ENCODE measurements around the gene SOSTDC1.
"Not testable (repeated sequence)": the region's sequence is repeated elsewhere in the genome, so short reads cannot be mapped to it uniquely, and the experiment has no call there.

Gene SOSTDC1, protein sequence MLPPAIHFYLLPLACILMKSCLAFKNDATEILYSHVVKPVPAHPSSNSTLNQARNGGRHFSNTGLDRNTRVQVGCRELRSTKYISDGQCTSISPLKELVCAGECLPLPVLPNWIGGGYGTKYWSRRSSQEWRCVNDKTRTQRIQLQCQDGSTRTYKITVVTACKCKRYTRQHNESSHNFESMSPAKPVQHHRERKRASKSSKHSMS

DNA sequence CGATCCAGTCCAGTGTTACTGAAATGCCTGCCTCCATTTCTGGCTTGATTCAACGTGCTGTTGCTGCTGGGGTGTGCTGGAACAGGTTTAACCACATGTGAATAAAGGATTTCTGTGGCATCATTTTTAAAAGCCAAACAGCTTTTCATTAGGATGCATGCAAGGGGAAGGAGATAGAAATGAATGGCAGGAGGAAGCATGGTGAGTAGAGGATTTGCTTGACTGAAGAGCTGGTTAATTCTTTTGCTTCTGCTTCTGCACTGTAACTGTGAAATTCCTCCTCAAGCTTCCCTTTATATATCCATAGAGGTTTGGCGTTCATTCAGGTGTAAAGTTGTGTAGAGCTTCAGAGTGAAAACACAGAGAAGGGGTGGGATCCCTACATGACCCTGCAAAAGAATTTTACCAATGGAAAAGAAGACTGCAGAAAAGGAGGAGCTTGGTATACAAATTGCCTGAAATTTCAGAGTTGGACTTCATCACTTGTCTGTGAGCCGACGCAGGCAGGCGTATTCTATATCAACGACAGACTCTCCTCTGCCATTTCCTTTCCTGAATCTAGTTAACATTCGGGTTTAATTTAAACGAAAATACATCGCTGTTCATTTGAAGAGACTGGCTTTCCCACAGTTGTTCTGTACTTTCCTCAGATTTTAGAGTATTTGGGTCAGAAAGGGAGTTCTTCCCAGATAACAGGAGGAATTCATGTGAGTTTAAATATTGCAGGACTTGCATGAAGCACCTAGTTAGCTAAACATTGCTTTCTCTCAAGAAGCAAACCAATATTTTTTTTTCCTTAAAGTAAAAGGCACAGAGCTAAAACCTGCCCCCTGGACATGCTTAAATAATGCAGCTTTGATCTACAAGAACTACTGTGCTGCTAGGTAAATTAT lies at the start of gene SOSTDC1:
TSS of gene SOSTDC1 (minus strand) at position 270 of the 893 bp plus-strand sequence. CDS start at position 200, 70 bp downstream.
- H3K4me1 ChIP-seq (ENCODE audit: control insufficient read depth, insufficient read depth, low read length), result 0 out of 2 replicates have a peak, but pooled peaks cover 2% of the 10 kb centered on the region
- no peaks in the 10 kb centered on the region for H3K36me3 ChIP-seq (ENCODE audit: control insufficient read depth, insufficient read depth, low read length)
- no peaks in the 10 kb centered on the region for H3K27me3 ChIP-seq (ENCODE audit: control insufficient read depth, insufficient read depth, low read length)
- peak; percentile 9 for DNase-seq (ENCODE audit: low read depth, low spot score)
- H3K27ac ChIP-seq (ENCODE audit: low read length), result no peak within 1 kb of the TSS
- H3K4me3 ChIP-seq (ENCODE audit: low read length), result no peak within 1 kb of the TSS
- no CpG with 5 or more reads among the region's 10 CpGs for WGBS (ENCODE audit: insufficient coverage, insufficient read length)
- no peaks in the 10 kb centered on the region for H3K9me3 ChIP-seq (ENCODE audit: control insufficient read depth, insufficient read depth, low read length)

DNA sequence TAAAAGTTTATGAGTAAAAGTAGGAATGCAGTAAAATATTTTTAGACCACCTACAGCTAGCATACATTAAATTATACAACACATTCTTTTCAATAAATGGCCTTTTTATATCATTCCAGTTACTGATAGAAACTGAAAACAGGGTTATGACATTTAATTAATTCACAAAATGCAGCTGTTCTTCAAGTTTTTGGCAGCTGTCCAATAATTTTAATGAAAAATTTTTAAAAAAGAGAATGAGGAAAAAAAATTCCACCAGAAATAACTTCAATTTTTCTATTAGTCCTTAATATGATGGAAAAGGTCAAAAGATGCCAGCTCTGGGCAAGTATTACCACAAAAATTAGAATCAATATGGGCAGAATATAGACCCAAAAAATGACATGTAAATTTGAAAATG lies 49.2 kb upstream of the SOSTDC1 start:
- no peak overlapping the region for H3K4me3 ChIP-seq (ENCODE audit: low read length)
- H3K27ac ChIP-seq (ENCODE audit: low read length), result no peak overlapping the region
- H3K27me3 ChIP-seq (ENCODE audit: control insufficient read depth, insufficient read depth, low read length), result no peaks in the 10 kb centered on the region
- peaks cover 2% of the 10 kb centered on the region; the same call in 1 of the 2 replicates for H3K4me1 ChIP-seq (ENCODE audit: control insufficient read depth, insufficient read depth, low read length)
- H3K36me3 ChIP-seq (ENCODE audit: control insufficient read depth, insufficient read depth, low read length), result no peaks in the 10 kb centered on the region
- no peak for DNase-seq (ENCODE audit: low read depth, low spot score)
- no peaks in the 10 kb centered on the region for H3K9me3 ChIP-seq (ENCODE audit: control insufficient read depth, insufficient read depth, low read length)

DNA sequence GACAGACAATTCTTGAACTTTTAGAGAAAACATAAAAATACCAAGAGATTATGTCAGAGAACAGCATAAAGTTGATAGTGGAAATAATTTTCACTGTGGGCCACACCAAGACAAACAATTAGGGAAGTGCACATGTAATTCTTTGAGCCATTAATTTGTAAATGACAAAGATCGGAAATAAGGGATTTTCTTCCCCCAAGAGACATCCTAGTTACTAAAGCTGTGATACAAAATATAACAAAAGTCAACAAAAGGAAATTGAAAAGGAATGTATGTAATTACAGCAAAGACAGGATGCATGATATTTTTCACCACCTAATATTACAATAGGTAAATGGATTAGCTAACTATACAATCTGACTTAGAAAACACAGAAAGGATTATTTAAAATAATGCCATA lies 48.7 kb upstream of the SOSTDC1 start:
- no peak overlapping the region for H3K4me3 ChIP-seq (ENCODE audit: low read length)
- H3K27ac ChIP-seq (ENCODE audit: low read length), result no peak overlapping the region
- no peaks in the 10 kb centered on the region for H3K36me3 ChIP-seq (ENCODE audit: control insufficient read depth, insufficient read depth, low read length)
- peaks cover 2% of the 10 kb centered on the region; the same call in 1 of the 2 replicates for H3K4me1 ChIP-seq (ENCODE audit: control insufficient read depth, insufficient read depth, low read length)
- H3K9me3 ChIP-seq (ENCODE audit: control insufficient read depth, insufficient read depth, low read length), result no peaks in the 10 kb centered on the region
- H3K27me3 ChIP-seq (ENCODE audit: control insufficient read depth, insufficient read depth, low read length), result no peaks in the 10 kb centered on the region
- no peak for DNase-seq (ENCODE audit: low read depth, low spot score)
- WGBS (ENCODE audit: insufficient coverage, insufficient read length), result no CpG with 5 or more reads among the region's 1 CpG

DNA sequence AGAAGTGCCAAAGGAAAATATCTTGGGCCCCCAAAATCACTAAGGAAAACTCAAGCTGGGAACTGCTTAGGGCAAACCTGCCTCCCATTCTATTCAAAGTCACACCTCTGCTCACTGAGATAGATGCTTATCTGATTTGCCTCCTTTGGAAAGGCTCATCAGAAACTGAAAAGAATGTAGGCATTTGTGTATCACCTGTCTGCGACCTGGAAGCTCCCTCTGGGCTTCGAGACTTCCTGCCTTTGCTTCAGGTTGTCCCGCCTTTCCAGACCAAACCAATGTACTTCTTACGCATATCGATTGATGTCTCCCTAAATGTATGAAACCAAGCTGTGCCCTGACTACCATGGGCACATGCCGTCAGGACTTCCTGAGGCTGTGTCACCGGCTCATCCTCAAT lies 46.6 kb upstream of the SOSTDC1 start:
- H3K4me1 ChIP-seq (ENCODE audit: control insufficient read depth, insufficient read depth, low read length), result peaks cover 2% of the 10 kb centered on the region; the same call in 1 of the 2 replicates
- H3K9me3 ChIP-seq (ENCODE audit: control insufficient read depth, insufficient read depth, low read length), result no peaks in the 10 kb centered on the region
- no peaks in the 10 kb centered on the region for H3K36me3 ChIP-seq (ENCODE audit: control insufficient read depth, insufficient read depth, low read length)
- no peak overlapping the region for H3K27ac ChIP-seq (ENCODE audit: low read length)
- WGBS (ENCODE audit: insufficient coverage, insufficient read length), result no CpG with 5 or more reads among the region's 7 CpGs
- H3K27me3 ChIP-seq (ENCODE audit: control insufficient read depth, insufficient read depth, low read length), result no peaks in the 10 kb centered on the region
- peak; percentile 1 for DNase-seq (ENCODE audit: low read depth, low spot score)
- no peak overlapping the region for H3K4me3 ChIP-seq (ENCODE audit: low read length)

DNA sequence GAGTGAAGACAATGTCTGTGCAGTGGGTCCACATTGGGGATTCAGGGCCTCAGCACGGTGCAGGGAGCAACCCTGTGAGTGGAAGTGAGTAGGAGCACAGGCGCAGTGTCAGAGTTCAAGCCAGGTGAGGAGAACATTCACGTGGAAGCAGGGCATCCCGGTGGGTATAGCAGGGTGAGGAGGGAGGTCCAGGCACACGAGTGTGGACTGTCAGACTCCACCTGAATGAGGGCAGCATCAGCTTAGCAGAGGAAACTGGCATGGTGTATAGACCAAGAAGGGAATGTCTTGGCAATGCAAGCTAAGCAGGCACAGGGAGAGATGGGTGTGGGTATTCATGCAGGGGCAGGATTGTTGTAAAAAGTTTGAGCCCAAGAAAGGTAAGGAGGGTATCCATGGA lies 45.8 kb upstream of the SOSTDC1 start:
- Histone ChIP-seq H3K4me3 (ENCODE audit: low read length) (no peak overlapping the region), H3K36me3 (ENCODE audit: control insufficient read depth, insufficient read depth, low read length) (no peaks in the 10 kb centered on the region), H3K27ac (ENCODE audit: low read length) (no peak overlapping the region), H3K4me1 (ENCODE audit: control insufficient read depth, insufficient read depth, low read length) (peaks cover 2% of the 10 kb centered on the region; the same call in 1 of the 2 replicates), H3K27me3 (ENCODE audit: control insufficient read depth, insufficient read depth, low read length) (no peaks in the 10 kb centered on the region), H3K9me3 (ENCODE audit: control insufficient read depth, insufficient read depth, low read length) (no peaks in the 10 kb centered on the region)
- no CpG with 5 or more reads among the region's 5 CpGs for WGBS (ENCODE audit: insufficient coverage, insufficient read length)
- DNase-seq (ENCODE audit: low read depth, low spot score), result no peak

DNA sequence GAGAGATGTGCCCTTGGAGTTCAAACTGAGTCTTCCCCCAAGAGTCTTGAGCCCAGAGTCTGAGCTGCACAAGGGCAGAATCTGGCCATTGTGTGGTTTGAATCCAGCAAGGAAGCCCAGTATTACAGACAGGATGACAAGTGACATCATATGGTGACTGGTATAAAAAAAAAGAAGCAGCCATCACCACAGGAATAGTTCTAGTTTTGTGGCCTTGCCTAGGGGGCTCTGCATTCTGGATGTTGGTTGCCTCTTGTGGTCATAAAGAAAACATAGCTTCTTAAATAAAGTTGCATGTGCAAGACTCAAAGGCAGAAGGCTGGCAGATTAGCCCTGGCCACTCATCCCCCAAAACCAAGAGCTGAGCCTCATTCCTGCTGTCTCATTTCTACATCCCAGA lies 44.3 kb upstream of the SOSTDC1 start:
- Histone ChIP-seq H3K9me3 (ENCODE audit: control insufficient read depth, insufficient read depth, low read length) (no peaks in the 10 kb centered on the region), H3K4me1 (ENCODE audit: control insufficient read depth, insufficient read depth, low read length) (peaks cover 2% of the 10 kb centered on the region; the same call in 1 of the 2 replicates), H3K27me3 (ENCODE audit: control insufficient read depth, insufficient read depth, low read length) (no peaks in the 10 kb centered on the region), H3K36me3 (ENCODE audit: control insufficient read depth, insufficient read depth, low read length) (no peaks in the 10 kb centered on the region), H3K4me3 (ENCODE audit: low read length) (no peak overlapping the region), H3K27ac (ENCODE audit: low read length) (no peak overlapping the region)
- DNase-seq (ENCODE audit: low read depth, low spot score), result no peak

DNA sequence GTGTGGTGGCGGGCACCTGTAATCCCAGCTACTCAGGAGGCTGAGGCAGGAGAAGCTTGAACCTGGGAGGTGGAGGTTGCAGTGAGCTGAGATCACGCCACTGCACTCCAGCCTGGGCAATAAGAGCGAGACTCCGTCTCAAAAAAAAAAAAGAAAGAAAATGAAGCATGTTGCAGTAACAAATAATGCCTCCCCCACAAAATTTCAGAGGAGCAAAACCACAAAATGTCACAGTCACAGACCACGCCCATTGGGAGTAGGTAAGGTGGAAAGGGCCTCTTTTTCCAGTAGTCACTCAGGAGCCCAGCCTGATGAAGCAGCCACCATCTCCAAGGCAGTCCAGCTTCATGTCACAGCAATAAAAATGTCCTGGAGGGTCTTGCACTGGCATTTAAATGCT lies 40.9 kb upstream of the SOSTDC1 start:
- H3K4me1 ChIP-seq (ENCODE audit: control insufficient read depth, insufficient read depth, low read length); H3K27ac ChIP-seq (ENCODE audit: low read length); DNase-seq (ENCODE audit: low read depth, low spot score); H3K36me3 ChIP-seq (ENCODE audit: control insufficient read depth, insufficient read depth, low read length); H3K4me3 ChIP-seq (ENCODE audit: low read length); H3K9me3 ChIP-seq (ENCODE audit: control insufficient read depth, insufficient read depth, low read length); H3K27me3 ChIP-seq (ENCODE audit: control insufficient read depth, insufficient read depth, low read length): not testable (repeated sequence)
- WGBS (ENCODE audit: insufficient coverage, insufficient read length), result no CpG with 5 or more reads among the region's 5 CpGs

DNA sequence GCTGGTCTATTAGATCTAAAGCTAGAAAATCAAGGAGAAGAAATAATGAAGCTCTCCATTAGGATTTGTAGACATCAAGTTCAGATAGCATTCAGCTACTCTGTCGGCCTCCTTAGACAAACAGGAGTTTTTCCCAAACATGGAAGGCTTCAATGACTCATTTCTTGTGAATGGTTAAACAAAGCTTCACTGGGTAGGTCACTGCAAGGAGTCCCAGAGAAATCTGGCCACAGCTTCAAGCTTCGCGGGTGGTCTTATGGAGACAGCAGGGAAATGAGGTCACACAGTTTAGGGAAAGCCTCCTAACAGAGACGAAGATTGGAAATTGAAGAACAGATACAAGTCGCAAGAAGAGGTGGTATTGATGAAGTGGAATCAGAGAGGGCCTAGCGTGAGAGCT lies 38.5 kb upstream of the SOSTDC1 start:
- no CpG with 5 or more reads among the region's 6 CpGs for WGBS (ENCODE audit: insufficient coverage, insufficient read length)
- Histone ChIP-seq H3K4me3 (ENCODE audit: low read length) (no peak overlapping the region), H3K27me3 (ENCODE audit: control insufficient read depth, insufficient read depth, low read length) (no peaks in the 10 kb centered on the region), H3K9me3 (ENCODE audit: control insufficient read depth, insufficient read depth, low read length) (no peaks in the 10 kb centered on the region), H3K27ac (ENCODE audit: low read length) (no peak overlapping the region), H3K4me1 (ENCODE audit: control insufficient read depth, insufficient read depth, low read length) (no peaks in the 10 kb centered on the region), H3K36me3 (ENCODE audit: control insufficient read depth, insufficient read depth, low read length) (no peaks in the 10 kb centered on the region)
- no peak for DNase-seq (ENCODE audit: low read depth, low spot score)

DNA sequence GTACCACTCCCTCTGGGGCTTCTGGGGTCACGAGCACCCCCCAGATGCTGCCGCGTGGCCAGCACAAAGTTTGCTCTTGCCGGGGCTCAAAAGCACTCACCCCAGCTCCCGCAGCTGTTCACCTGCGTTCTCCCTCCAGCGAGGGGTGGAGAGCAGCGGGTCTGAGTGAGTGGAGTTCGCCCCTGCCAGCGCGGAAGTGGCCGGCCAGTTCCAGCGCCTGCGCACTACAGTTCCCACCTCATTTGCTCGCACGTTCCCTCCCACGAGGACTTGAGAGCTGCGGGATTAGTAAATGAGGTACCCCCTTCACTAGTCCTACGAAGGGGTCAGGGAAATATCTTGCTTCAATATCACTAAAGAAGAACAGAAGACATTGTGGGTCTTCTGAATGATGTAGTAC lies 36.8 kb upstream of the SOSTDC1 start:
- no peaks in the 10 kb centered on the region for H3K27me3 ChIP-seq (ENCODE audit: control insufficient read depth, insufficient read depth, low read length)
- H3K9me3 ChIP-seq (ENCODE audit: control insufficient read depth, insufficient read depth, low read length), result no peaks in the 10 kb centered on the region
- no peak for DNase-seq (ENCODE audit: low read depth, low spot score)
- no peak overlapping the region for H3K4me3 ChIP-seq (ENCODE audit: low read length)
- no peaks in the 10 kb centered on the region for H3K4me1 ChIP-seq (ENCODE audit: control insufficient read depth, insufficient read depth, low read length)
- WGBS (ENCODE audit: insufficient coverage, insufficient read length), result no CpG with 5 or more reads among the region's 19 CpGs
- H3K36me3 ChIP-seq (ENCODE audit: control insufficient read depth, insufficient read depth, low read length), result no peaks in the 10 kb centered on the region
- no peak overlapping the region for H3K27ac ChIP-seq (ENCODE audit: low read length)

DNA sequence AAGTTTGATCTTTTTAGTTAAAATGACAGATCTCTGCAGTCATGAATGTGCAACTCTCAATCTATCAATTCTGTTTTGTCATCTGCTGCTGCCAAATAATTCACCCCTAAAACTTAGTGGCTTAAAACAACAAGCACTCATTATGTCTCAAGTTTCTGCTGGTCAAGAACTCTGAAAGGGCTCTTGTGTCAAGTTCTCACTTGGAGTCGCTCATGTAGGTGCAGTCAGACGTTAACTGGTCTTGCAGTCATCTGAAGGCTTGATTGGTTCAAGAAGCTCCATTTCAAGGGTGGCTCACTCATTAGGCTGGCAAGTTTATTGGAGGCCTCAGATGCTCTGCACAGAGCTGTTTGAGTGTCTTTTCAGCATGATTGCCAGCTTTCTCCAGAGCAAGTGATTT lies 32.6 kb upstream of the SOSTDC1 start:
- H3K27me3 ChIP-seq (ENCODE audit: control insufficient read depth, insufficient read depth, low read length), result no peaks in the 10 kb centered on the region
- DNase-seq (ENCODE audit: low read depth, low spot score), result no peak
- no peak overlapping the region for H3K4me3 ChIP-seq (ENCODE audit: low read length)
- H3K4me1 ChIP-seq (ENCODE audit: control insufficient read depth, insufficient read depth, low read length), result no peaks in the 10 kb centered on the region
- no peaks in the 10 kb centered on the region for H3K36me3 ChIP-seq (ENCODE audit: control insufficient read depth, insufficient read depth, low read length)
- WGBS (ENCODE audit: insufficient coverage, insufficient read length), result no CpG with 5 or more reads among the region's 2 CpGs
- no peak overlapping the region for H3K27ac ChIP-seq (ENCODE audit: low read length)
- H3K9me3 ChIP-seq (ENCODE audit: control insufficient read depth, insufficient read depth, low read length), result no peaks in the 10 kb centered on the region
